SHP77 treated with DMSO at 0.1 percent for 48 hours (cell line): ENCODE measurements around the gene PSTPIP1.
"Not testable (repeated sequence)": the region's sequence is repeated elsewhere in the genome, so short reads cannot be mapped to it uniquely, and the experiment has no call there.

Experiments
- DNase-seq: peaks from one replicate; lab custom pipeline; 2025; lab: John Stamatoyannopoulos, UW

Gene PSTPIP1

GRCh38 chr15:76994971-76995945 lies at the start of gene PSTPIP1:
TSS of gene PSTPIP1 (plus strand) at chr15:76995126. CDS start at chr15:76995574, 448 bp downstream.
- no peak for DNase-seq

DNA sequence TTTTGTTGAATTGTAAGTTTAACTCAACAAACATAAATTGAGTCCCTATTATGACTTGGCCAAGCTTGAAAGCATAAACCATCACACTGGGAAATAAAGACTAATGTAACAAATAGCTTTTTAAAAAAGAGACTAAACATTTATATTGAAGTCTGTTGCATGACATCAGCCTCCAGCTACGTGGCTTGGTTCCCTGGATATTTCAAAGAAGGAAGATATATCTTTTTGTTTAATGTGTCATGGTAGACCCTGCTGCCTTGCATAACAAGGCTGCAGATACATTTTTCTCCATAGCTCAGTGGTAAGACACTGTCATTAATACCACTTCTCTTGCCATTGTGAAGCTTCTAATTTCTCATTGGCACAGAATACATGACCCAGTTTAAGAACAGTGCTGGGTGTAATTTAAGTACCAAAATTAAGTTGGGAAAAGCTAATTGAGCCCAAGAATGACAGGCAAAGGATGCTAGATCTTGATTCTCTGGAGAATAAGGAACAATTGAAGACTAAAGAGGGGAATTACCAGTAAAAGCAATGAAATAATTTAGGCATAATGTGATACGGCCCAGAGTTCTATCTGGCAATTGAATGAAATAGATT lies 49.3 kb upstream of the PSTPIP1 start:
- DNase-seq = no peak

DNA sequence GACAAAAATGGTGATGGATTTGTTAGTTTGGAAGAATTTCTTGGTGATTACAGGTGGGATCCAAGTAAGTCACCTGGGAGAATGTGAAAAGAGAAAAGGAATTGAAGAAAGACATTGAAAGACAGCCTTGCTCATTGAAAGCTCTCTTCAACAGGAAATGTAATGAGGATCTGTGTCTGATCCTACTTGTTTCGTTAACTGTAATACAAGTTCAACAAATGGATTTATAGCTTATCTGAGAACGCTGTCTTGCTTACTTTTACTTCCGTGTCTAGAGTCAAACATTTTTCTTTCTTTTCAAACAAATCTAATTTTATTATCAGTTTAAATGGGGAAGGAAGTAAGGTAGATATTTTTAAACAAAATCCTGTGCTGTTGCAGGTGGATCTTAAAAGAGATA lies 47.5 kb upstream of the PSTPIP1 start:
- DNase-seq = no peak

- no peak for DNase-seq
Measured at GRCh38 chr15:76951220-76951619, 43.7 kb upstream of the PSTPIP1 start.

- no peak for DNase-seq
Measured at GRCh38 chr15:76953913-76954312, 41.0 kb upstream of the PSTPIP1 start.

DNA sequence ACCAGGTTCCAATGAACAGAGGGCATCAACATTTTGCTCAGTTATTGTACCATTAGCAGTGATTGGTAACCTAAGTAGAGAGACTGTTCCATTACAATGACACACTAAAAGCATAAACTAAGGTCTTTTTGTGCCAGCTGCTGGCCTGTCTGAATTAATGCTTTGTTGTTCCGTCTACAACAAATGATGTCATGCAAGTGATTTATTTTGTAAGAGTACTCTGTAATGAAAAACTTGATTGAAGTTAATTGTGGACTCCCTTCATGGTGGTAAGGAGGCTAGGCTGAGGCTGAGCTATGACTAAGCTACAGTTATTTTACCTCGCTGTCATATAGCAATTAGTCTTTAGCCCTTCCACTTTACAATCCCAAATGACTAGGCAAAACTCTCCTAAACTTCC lies 40.2 kb upstream of the PSTPIP1 start:
- no peak for DNase-seq

GRCh38 chr15:76961268-76962011 lies 33.5 kb upstream of the PSTPIP1 start:
- DNase-seq = no peak

- no peak for DNase-seq
Measured at GRCh38 chr15:76962337-76963013, 32.5 kb upstream of the PSTPIP1 start.

GRCh38 chr15:76963596-76963995 lies 31.3 kb upstream of the PSTPIP1 start:
- DNase-seq = no peak

- DNase-seq = no peak
Measured at GRCh38 chr15:76964157-76964556, 30.8 kb upstream of the PSTPIP1 start.

DNA sequence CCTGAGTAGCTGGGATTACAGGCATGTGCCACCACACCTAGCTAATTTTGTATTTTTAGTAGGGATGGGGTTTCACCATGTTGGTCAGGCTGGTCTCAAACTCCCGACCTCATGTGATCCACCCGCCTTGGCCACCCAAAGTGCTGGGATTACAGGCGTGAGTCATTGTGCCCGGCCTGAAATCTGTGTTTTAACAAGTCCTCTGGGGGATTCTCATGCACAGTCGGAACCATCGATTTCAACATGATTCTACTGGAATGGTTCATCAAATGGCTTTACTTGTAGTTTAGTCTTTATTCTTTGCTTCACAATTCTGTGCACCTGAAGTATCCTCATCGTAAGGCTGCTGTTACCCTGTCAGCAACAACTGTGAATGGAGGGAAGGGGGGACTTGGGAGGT lies 28.9 kb upstream of the PSTPIP1 start:
- not testable (repeated sequence) for DNase-seq

GRCh38 chr15:76967067-76967466 lies 27.9 kb upstream of the PSTPIP1 start:
- DNase-seq = no peak

- no peak for DNase-seq
Measured at GRCh38 chr15:76968306-76968705, 26.6 kb upstream of the PSTPIP1 start.

- DNase-seq = no peak
Measured at GRCh38 chr15:76972389-76973361, 22.3 kb upstream of the PSTPIP1 start.

DNA sequence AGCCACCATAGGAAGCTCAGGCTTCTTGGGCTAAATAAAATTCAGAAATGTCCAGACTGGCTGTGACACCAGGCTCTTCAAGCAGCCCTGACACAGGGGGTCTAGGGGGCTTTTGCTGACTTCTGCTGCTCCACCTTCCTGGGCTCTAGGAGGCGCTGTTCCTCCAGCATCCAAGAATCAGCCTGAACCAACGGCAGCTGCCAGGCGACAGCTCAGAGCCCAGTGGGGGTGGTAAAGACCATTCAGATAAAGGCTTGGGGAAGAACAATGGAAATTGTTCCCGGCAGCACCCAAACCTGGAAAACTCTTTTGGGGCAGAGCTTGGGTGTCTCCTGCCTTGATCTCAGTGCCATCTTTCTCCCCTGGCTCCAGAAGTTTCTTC lies 21.6 kb upstream of the PSTPIP1 start:
- DNase-seq = no peak

GRCh38 chr15:76973906-76974305 lies 21.0 kb upstream of the PSTPIP1 start:
- DNase-seq = no peak

GRCh38 chr15:76974456-76975036 lies 20.4 kb upstream of the PSTPIP1 start:
- no peak for DNase-seq

GRCh38 chr15:76976141-76976540 lies 18.8 kb upstream of the PSTPIP1 start:
- no peak for DNase-seq

GRCh38 chr15:76976572-76977270 lies 18.2 kb upstream of the PSTPIP1 start:
- DNase-seq = no peak
